Measurements from ENCODE around the gene KLHL40.
"Not testable (repeated sequence)": the region's sequence is repeated elsewhere in the genome, so short reads cannot be mapped to it uniquely, and the experiment has no call there.

KLHL40 gene

DNA sequence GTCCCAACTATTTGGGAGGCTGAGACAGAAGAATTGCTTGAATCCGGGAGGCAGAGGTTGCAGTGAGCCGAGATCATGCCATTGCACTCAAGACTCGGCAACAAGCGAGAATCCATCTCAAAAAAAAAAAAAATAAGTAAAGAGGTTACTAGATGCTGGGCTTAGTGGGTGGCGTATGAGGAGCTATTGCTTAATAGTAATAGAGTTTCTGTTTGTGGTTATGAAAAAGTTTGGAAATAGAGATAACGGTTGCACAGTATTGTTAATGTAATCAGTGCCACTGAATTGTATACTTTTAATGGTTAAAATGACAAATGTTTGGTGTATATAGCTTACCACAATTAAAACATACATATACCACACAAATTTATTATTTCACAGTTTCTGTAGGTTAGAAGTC is 32.0 kb downstream of the KLHL40 start:
- in situ Hi-C loops (cut with MboI; ENCODE audit: low sequenced_read_pairs), result no loop called here

DNA sequence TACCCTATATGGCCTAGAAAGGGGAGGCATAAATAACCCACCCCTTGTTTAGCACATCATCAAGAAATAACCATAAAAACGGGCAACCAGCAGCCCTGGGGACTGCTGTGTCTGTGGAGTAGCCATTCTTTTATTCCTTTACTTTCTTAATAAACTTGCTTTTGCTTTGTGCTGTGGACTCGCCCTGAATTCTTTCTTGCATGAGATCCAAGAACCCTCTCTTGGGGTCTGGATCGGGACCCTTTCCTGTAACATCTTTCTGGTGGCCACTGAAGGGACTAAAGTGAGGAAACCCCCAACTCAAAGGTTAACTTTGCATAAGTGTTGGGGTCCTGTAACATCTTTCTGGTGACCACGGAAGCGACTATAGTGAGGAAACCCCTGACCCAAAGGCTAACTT is 33.0 kb downstream of the KLHL40 start:
- in situ Hi-C loops (cut with MboI; ENCODE audit: low sequenced_read_pairs), result no loop called here

DNA sequence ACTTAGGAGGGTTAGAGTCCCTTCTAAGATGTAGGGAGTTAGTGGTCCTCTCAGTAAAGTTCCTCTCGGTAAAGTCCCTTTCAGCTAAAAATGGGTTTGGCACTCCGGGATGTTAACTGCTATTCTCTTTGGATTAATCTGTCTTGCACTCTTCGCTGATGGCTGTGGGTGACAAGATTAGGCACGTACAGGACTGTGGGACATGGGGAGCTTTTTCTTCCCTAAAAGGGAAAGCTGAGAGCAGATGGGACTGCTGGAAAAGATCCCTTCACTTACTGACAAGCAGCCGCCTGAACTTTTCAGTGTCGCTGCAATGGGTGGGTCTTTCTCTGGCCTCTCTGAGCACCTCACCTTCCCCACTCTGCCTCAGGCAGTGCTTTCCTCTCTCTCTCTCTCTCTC is 33.7 kb downstream of the KLHL40 start:
- in situ Hi-C loops (cut with MboI; ENCODE audit: low sequenced_read_pairs), result no loop called here

DNA sequence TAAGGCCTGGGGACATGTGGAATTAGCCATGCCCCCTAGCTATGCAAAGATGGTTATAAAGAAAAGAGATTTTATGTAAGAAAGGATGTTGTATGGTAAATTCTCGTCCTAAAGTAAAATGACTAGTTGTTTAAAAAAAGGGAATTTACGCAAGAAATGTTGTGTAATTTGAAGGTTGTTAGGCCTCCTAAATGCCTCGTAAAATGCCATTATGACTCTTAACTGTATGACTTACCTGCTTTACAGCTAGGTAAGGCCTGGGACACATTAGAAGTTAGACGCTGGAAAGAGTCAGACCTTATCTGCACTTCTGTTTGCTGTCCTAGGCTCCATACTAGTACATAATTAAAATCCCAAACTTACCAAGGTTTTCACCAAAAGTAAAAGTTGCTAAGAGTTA is 34.8 kb downstream of the KLHL40 start:
- in situ Hi-C loops (cut with MboI; ENCODE audit: low sequenced_read_pairs), result no loop called here

DNA sequence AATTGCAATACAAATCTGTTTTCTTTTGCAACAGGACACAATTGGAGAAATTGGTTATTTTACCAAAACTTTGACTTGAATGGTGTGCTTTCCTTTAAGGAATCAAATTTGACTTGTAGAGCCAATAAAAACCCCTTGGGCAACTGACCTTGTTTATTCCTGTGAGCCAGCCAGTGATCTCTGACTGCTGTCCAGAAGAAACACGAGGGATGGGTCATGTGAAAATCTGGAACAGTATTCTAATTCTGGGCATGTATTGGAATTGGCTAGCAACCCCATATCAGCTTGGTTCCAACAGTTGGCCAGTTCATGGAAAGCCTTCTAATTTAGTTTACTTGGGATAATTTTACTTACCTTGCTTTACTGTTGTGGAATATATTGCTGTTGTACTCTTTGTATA is 36.4 kb downstream of the KLHL40 start:
- in situ Hi-C loops (cut with MboI; ENCODE audit: low sequenced_read_pairs), result no loop called here

- in situ Hi-C loops (cut with MboI; ENCODE audit: low sequenced_read_pairs), result not testable (repeated sequence)
Measured at GRCh38 chr3:42722442-42722841, 37.1 kb downstream of the KLHL40 start.

- in situ Hi-C loops (cut with MboI; ENCODE audit: low sequenced_read_pairs), result no loop called here
Measured at GRCh38 chr3:42723219-42723618, 37.9 kb downstream of the KLHL40 start.

DNA sequence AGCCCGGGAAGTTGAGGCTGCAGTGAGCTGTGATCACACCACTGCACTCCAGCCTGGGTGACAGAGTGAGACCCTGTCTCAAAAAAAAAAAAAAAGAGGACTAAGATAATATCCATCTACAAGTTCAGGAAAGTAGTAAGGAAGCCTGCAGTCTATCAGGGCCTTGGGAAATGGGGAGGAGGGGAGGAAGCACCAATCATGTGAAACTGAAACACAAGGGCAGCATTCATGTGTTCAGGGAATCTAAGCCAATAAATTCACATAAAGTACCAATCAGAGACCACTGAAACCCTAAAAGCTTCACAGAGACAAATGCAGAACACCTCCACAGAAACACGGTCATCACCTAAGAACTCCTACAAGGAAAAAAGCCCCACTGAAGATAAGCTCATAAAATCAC is 40.1 kb downstream of the KLHL40 start:
- in situ Hi-C loops (cut with MboI; ENCODE audit: low sequenced_read_pairs), result no loop called here

GRCh38 chr3:42728056-42728455 is 42.7 kb downstream of the KLHL40 start:
- in situ Hi-C loops (cut with MboI; ENCODE audit: low sequenced_read_pairs), result no loop called here

DNA sequence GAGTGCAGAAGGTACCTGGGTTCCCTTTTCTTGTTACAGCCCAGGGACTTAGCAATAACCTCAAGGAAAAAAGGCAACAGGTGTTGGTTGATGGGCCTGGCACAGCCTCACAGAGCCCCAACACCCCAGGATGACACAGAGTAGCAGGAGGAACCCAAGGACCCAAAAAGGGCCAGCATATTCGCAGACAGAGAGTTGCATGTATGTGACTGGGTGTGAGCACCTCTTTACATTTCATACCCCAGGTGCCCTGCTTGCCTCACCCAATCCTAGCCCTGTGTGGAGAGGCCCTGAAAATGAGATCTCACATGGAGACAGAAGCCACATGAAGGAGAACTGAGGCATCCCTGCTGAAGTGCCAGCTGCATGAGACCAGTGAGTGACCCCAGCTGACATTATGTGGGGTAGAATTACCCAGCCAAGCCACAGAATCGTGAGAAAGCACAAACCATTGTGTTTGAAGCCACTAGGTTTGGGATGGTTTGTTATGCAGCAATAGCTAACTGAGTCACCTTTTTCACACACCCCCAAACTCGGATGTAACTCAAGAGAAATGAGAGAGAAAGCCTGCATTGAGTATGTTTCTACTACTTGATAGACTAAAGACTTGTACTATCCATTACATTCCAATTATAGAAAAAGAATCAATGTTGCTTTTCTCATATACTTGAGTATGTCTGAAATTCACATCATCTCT is 43.5 kb downstream of the KLHL40 start:
- in situ Hi-C loops (cut with MboI; ENCODE audit: low sequenced_read_pairs), result no loop called here

GRCh38 chr3:42729404-42730145 is 44.2 kb downstream of the KLHL40 start:
- in situ Hi-C loops (cut with MboI; ENCODE audit: low sequenced_read_pairs), result no loop called here

- in situ Hi-C loops (cut with MboI; ENCODE audit: low sequenced_read_pairs), result no loop called here
Measured at GRCh38 chr3:42730294-42730693, 45.0 kb downstream of the KLHL40 start.

DNA sequence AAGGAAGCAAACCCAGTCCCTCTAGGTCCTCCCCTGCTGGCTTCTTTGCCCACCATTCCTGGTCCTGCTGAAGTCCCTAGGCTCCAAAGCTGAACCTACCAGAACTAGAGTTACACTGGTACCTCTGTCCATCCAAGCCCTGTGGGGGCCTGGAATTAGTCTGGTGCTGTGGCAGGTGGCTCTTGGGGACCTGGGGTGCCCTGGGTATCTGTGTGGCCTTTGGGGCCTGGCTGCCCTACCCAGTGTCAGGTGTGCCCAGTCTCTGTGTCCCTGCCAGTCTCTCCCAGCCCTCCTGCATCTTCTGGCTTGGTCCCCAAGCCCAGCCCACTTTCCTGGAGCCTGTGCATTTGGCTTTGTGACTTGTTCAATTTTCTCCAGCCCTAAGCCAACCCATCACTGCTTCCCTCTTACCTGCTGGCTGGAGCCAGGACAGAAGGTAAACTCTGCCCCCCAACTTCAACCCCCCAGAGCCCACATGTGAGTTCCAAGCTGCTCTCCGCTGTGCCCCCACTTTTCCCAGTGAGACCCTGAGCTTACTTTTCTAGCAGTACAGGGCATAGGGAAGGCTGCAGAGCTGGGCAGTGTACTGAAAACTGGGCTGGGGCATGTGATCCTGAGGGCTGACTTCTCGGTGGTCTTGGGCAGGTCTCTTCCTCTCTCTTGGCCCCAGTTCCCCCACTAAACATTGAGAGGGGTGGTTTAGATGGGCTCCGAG is 45.5 kb downstream of the KLHL40 start:
- in situ Hi-C loops (cut with MboI; ENCODE audit: low sequenced_read_pairs), result no loop called here

DNA sequence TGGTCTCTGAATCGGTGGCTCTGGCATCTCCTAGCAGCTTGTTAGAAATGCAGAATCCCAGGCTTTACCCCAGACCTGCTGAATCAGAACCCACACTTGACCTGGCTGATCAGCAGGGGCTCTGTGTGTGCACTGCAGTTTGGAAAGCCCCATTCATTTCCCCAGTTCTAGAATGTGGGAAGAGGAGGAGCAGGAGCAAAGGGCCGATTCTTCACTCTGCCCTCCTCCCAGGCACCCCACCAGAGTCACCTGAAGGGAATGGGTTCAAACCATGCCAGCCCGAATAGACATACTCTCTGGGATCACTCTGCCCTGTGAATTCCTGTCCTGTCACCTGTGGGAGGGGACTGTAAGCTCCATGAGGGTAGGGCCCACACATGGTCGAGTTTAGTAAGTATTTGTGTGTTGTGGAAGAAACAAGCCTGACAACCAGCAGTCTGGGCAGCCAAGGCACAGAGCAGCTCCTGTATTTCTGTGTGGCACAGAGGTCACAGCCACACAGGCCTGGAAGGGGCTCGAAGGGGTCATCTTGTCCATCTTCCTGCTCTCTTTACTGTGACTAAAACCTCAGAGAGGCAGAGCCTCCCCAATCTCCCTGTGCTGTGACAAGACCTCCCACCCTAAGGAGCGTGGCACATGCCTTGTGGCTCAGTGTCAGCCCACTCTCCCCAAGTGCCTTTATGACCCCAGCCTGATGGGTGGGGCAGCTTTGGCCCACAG is 46.3 kb downstream of the KLHL40 start:
- in situ Hi-C loops (cut with MboI; ENCODE audit: low sequenced_read_pairs), result no loop called here

DNA sequence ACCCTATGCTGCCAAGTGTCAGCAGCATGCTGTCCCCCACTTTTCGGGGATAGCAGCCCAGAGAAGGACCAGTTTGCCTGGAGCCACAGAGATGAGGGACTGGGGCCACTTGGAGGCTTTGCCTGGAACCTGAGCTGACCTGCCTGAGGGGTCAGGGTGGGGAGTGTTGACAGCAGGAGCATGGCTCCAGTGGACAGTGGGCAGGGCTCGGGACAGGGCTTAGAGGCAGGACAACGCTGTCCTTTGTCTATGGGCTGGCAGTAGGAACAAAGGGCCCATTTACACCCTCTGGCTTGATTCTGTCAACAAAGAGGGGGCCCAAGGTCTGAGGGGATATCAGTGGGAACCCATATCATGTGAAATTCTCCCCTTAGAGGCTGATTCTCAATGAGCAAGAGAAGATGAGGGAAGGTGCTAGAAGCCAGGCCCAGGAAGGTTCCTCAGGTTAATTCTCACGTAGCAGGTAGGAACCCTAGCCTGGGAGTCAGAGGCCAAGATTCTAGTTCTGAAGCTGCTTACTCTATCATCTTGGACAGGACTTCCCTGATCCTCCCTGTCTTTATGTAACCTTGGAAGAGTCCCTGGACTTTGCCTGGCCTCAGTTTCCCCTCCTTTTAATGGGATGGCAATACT is 47.0 kb downstream of the KLHL40 start:
- in situ Hi-C loops (cut with MboI; ENCODE audit: low sequenced_read_pairs), result no loop called here

GRCh38 chr3:42732829-42733459 is 47.6 kb downstream of the KLHL40 start:
- in situ Hi-C loops (cut with MboI; ENCODE audit: low sequenced_read_pairs), result no loop called here

DNA sequence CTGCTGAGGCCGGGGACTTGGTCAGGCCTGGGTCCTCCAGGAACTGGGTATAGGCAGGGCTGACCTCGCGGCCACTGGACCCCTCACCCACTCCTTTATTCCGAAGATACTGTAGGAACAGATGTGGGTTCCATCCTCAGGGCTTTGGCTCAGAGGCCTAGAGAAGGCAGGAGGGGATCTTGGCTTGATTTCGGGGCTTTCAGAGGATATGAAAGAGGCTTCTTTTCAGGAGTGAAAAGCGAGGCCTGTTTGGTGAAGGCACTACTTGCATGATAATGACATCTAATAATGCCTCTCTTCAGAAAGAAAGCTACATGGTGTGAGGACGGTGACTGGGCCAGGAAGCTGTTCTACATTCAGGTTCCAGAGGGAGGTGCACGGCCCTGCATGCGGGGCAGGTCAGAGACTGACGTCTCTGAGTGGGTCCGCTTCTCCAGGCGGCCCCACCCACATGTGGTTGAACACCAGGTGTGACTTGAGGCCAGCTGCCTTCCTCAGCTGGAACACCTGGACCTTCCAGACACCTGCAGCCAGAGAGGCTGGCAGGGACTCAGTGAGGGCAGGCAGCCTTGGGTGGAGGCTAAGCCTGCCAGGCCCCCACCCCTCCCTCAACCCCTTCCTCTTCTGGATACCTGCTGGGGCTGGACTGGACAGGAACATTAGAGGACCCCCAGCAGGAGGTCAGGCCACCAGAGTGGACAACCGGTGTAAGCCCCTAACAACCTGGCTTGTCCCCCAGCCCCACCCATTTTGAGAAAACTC is 48.3 kb downstream of the KLHL40 start:
- in situ Hi-C loops (cut with MboI; ENCODE audit: low sequenced_read_pairs), result no loop called here

DNA sequence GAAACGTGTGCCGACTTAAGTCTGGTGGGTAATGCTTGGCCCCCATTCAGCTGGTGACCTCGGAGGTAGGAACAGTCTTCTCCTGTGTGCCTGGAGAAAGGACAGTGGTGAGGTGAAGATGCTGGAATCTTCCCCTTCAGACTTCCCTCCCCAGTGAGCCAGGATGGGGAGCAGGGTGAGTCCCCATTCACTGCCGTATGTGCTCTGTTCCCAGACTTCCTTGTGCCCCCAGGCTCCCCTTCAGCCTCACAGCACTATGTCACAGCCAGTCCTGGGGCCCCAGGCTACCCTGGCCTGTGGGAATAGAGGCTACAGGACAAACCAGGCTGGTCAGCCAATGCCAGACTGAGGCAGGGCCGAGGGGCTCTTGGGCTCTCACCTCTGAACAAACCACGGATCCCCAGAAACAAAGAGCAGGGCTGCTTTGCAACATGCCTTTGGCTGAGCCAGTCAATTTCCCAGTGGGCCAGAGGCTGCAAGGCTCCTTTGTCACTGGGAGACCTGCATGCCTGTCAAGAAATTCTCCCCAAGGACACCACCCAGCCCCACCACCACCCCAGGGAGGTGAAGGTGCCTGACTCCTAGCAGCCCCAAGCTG is 49.0 kb downstream of the KLHL40 start:
- in situ Hi-C loops (cut with MboI; ENCODE audit: low sequenced_read_pairs), result no loop called here

- in situ Hi-C loops (cut with MboI; ENCODE audit: low sequenced_read_pairs), result no loop called here
Measured at GRCh38 chr3:42735019-42735418, 49.7 kb downstream of the KLHL40 start.
